Adrenal gland (tissue), 12 donors: ENCODE results near the gene SLC22A7. TPM values are rescaled to one million over a fixed set of nuclear protein-coding genes. Genes with fewer than 3 reads are reported as not detected.

Experiments
- DNase-seq, 7 donors: peaks; one replicate each; pipeline ENCODE4 v3.0.0-alpha.2; 2019 to 2020
- H3K27ac ChIP-seq, 5 donors: fragments of 200-600 bp; sonication (generic) in 4 of 5; 1 replicate in 3 of 5; 2 replicates in 2 of 5; pipeline versions ENCODE4 v1.5.1 to v1.8.0; 2016 to 2020; ENCODE audit warnings: mild to moderate bottlenecking in 1 of 5
- H3K27me3 ChIP-seq: fragments of 200-600 bp; 2 replicates; pipeline ENCODE4 v1.8.0; 2021
- H3K36me3 ChIP-seq, 2 donors: fragments of 200-600 bp; replicated peaks in 1 of 2; 1 replicate in 1 of 2; 2 replicates in 1 of 2; pipeline versions ENCODE4 v1.5.1 to v1.8.0; 2018 to 2022
- H3K4me1 ChIP-seq, 2 donors: fragments of 200-600 bp; replicated peaks in 1 of 2; 1 replicate in 1 of 2; 2 replicates in 1 of 2; pipeline versions ENCODE4 v1.5.1 to v1.8.0; 2018 to 2021
- H3K4me3 ChIP-seq, 4 donors: fragments of 200-600 bp; sonication (generic) in 3 of 4; one replicate each; pipeline ENCODE4 v1.5.1; 2016 to 2018
- H3K9me3 ChIP-seq, 3 donors: fragments of 200-600 bp; sonication (generic) in 1 of 3; replicated peaks in 1 of 3; 1 replicate in 2 of 3; 2 replicates in 1 of 3; pipeline versions ENCODE4 v1.5.1 to v1.8.0; 2016 to 2021
- POLR2A ChIP-seq, 2 donors: fragments of 450-650 bp; IDR thresholded peaks; one replicate each; pipeline ENCODE4 v1.6.1; 2017; ENCODE audit warnings: antibody characterized with exemption in 2 of 2, mild to moderate bottlenecking in 2 of 2, moderate library complexity in 1 of 2
- WGBS, 4 donors: extraction: QIAGEN DNeasy Blood & Tissue Kit in 2 of 4; methylation state at CpG; one replicate each; pipeline versions ENCODE4 v1.1.5 to v1.1.7; 2013 to 2017; 5-methylcytosine and 5-hydroxymethylcytosine counted together
- intact Hi-C, 2 donors: fragments of 100-400 bp; cut with DNase I; formaldehyde crosslinking; loops; one replicate each; pipeline versions ENCODE4 v1.14.1 to v1.15.0; 2022 to 2023
- polyA plus RNA-seq, 3 donors: library from polyadenylated mRNA; stranded (reverse); fragments of 200-250 nt in 2 of 3; fragments of 350-450 nt in 1 of 3; fragmentation: Illumina TruSeq in 1 of 3; extraction: RNeasy Lipid Tissue Mini Kit (QIAGEN cat#74804) in 1 of 3; gene quantifications; one replicate each; pipeline ENCODE4 v1.2.3, GENCODE V29; 2013 to 2014
- total RNA-seq, 9 donors: library from RNA; depleted of rRNA in 4 of 9; stranded (reverse); fragments of >200 nt in 4 of 9; fragments of 120-200 nt in 1 of 9; fragmentation: NEBNext Ultra II Directional in 1 of 9; extraction: Animal tissue kit (Norgen Biotek cat#: 25700) in 1 of 9; gene quantifications; one replicate each; pipeline versions ENCODE4 v1.1.0 to v1.2.4, GENCODE V29; 2013 to 2023
- TF ChIP-seq, protein P1 (sequence below), 6 experiments: fragments of 450-650 bp in 4 of 6; fragments of 200-600 bp in 2 of 6; sonication (generic) in 1 of 6; IDR thresholded peaks; 1 replicate in 5 of 6; 2 replicates in 1 of 6; pipeline versions ENCODE4 v1.5.1 to v1.8.0; 2016 to 2021; ENCODE audit warnings: antibody characterized with exemption in 6 of 6, mild to moderate bottlenecking in 2 of 6, moderate library complexity in 1 of 6
- donor health status: healthy with polysubstance abuse.
- donor health status: Bipolar disorder and iron deficiency.
- donor health status: DM: yes; HTN: yes; CAD: no.
- donor health status: DM: no; HTN: no; CAD: no.
- donor health status: DM: no; HTN: no; CAD: no.
- donor health status: DM: yes; HTN: yes; CAD: no.

Gene SLC22A7
- total and polyA plus RNA-seq, 12 donors = 0.14 TPM; not detected in 11

DNA sequence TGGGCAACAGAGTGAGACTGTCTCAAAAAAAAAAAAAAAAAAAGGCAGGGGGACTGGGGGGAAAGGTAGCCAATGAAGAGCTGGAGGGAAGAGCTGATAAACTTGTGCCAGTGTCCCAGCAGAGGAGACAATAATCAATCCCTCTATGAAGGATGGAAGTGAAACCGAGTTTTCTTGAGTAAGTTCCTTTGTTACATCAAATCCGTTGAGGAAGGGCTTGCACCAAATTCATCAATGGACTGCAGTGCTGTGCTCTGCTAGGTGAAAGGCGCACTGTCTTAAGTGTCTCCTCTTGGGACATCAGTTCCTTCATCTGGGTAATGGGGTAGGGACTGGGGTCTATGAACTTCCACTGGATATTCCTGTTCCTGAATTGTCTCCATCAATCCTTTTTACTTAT is 13.6 kb downstream of the SLC22A7 start:
- H3K4me3 ChIP-seq = no peak overlapping the region
- intact Hi-C loops = no loop called here
- H3K4me1 ChIP-seq = peaks cover 0 to 6% of the 10 kb centered on the region in 2 donors
- no peak for TF ChIP-seq POLR2A (IDR thresholded peaks at IDR 0.05)
- TF ChIP-seq, protein P1, sequence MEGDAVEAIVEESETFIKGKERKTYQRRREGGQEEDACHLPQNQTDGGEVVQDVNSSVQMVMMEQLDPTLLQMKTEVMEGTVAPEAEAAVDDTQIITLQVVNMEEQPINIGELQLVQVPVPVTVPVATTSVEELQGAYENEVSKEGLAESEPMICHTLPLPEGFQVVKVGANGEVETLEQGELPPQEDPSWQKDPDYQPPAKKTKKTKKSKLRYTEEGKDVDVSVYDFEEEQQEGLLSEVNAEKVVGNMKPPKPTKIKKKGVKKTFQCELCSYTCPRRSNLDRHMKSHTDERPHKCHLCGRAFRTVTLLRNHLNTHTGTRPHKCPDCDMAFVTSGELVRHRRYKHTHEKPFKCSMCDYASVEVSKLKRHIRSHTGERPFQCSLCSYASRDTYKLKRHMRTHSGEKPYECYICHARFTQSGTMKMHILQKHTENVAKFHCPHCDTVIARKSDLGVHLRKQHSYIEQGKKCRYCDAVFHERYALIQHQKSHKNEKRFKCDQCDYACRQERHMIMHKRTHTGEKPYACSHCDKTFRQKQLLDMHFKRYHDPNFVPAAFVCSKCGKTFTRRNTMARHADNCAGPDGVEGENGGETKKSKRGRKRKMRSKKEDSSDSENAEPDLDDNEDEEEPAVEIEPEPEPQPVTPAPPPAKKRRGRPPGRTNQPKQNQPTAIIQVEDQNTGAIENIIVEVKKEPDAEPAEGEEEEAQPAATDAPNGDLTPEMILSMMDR (IDR thresholded peaks at IDR 0.05) = no peak
- H3K9me3 ChIP-seq = no peaks in the 10 kb centered on the region
- no peaks in the 10 kb centered on the region for H3K36me3 ChIP-seq
- WGBS, 4 donors = 60 to 82% (median 72%) methylated on average over 3 of the region's 3 CpGs
- no peak for DNase-seq
- no peaks in the 10 kb centered on the region for H3K27me3 ChIP-seq
- H3K27ac ChIP-seq = no peak overlapping the region

DNA sequence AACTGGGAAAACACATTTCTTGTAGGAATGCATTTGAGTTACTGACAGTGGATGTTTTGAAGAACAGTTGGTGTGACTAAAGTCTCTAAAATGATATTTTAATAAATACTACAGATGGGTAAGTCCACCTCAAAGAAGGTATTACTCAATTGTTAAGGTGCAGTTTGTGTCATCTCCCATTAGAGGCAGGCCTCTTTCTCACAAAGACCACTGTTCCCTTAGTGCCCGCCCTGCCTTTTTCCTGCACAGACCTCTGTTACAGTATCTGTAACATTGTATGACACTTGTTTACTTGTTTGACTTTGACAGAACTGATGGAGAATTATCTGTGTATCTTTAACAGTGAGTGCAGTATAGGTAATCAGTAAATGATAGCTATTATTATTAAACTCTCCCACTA is 15.8 kb downstream of the SLC22A7 start:
- intact Hi-C loops = no loop called here
- Histone ChIP-seq H3K9me3 (no peaks in the 10 kb centered on the region), H3K27ac (no peak overlapping the region), H3K4me3 (no peak overlapping the region), H3K4me1 (no peaks in the 10 kb centered on the region), H3K36me3 (no peaks in the 10 kb centered on the region), H3K27me3 (no peaks in the 10 kb centered on the region)
- WGBS, 4 donors = 87 to 100% (median 89%) methylated on average over 1 of the region's 1 CpG
- no peak for DNase-seq
- TF ChIP-seq POLR2A (IDR thresholded peaks at IDR 0.05) = no peak
- TF ChIP-seq, protein P1 (IDR thresholded peaks at IDR 0.05) = no peak

DNA sequence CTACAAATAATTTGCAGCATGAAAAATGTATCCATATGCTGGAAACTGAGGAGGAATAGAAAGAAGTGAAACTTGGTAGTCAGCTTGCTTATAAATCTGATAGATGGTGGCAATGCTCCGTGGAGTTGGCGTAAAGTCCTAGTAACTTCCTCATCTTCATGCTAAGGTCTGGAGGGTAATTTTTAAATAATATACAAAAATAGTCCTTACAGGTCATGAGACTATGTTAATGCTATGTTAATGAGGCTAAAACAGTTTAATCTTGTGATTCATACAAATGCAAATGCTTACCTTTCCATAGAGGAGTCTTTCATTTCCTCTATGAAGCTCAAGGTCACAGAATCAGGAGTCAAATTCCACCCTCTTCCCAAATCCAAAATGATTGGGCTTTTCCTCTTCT is 20.0 kb downstream of the SLC22A7 start:
- Histone ChIP-seq H3K36me3 (no peaks in the 10 kb centered on the region), H3K27ac (no peak overlapping the region), H3K9me3 (no peaks in the 10 kb centered on the region), H3K27me3 (no peaks in the 10 kb centered on the region), H3K4me1 (no peaks in the 10 kb centered on the region), H3K4me3 (no peak overlapping the region)
- intact Hi-C loops = no loop called here
- 87 to 91% (median 89%) methylated on average over 2 of the region's 2 CpGs for WGBS, 4 donors
- DNase-seq = no peak
- TF ChIP-seq POLR2A (IDR thresholded peaks at IDR 0.05) = no peak

DNA sequence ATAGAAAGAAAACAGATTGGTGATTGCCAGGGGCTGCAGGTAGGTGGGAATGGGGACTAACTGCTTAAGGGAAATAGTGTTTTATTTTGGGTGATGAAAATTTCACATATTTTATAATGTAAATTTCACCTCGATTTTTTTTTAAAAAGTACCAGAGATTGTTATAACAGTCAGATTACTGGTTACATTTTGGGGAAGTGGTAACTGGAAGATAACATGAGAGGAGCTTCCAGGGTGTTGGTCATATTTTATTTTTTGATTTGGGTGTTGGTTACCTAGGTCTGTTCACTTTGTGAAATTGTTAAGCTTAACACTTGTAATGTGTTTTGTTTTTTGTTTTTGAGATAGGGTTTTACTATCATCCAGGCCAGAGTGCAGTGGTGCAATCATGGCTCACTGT is 27.8 kb downstream of the SLC22A7 start:
- 42 to 65% (median 55%) methylated on average over 1 of the region's 1 CpG for WGBS, 4 donors
- intact Hi-C loops = no loop called here
- no peaks in the 10 kb centered on the region for H3K36me3 ChIP-seq

DNA sequence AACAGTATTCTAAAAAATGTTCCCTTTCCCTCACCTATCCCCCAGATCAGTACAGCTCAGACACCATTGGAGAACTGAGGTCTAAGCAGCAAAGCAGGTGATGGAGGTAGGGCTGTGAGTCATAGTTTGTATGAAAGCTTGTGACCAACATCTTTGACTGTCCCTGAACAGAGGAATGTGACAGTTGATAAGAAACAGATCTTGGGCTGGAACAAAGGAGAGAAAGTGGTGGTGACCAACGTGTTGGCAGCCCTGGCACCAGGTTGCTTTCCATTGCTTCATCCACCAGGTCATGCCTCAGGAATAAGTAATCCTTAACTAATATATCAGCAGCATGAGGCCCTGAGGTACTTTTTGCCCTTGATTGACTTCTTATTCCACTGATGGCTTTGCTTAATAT is 30.5 kb downstream of the SLC22A7 start:
- TF ChIP-seq, protein P1 (IDR thresholded peaks at IDR 0.05) = no peak
- no peak for TF ChIP-seq POLR2A (IDR thresholded peaks at IDR 0.05)
- Histone ChIP-seq H3K27me3 (no peaks in the 10 kb centered on the region), H3K36me3 (no peaks in the 10 kb centered on the region), H3K9me3 (no peaks in the 10 kb centered on the region), H3K4me1 (no peaks in the 10 kb centered on the region), H3K4me3 (no peak overlapping the region), H3K27ac (peak overlapping the region in 1 of 5 donors; percentile 20)
- intact Hi-C loops = no loop called here
- 42 to 64% (median 45%) methylated on average over 1 of the region's 1 CpG for WGBS, 4 donors
- peak in 5 of 7 donors; percentile 25 to 43 (median 41) for DNase-seq

More for the DNA sequence above, 27.8 kb downstream of the SLC22A7 start:
- H3K27me3 ChIP-seq = no peaks in the 10 kb centered on the region
- no peak overlapping the region for H3K27ac ChIP-seq
- no peaks in the 10 kb centered on the region for H3K9me3 ChIP-seq
- TF ChIP-seq, protein P1 (IDR thresholded peaks at IDR 0.05) = no peak
- TF ChIP-seq POLR2A (IDR thresholded peaks at IDR 0.05) = no peak
- no peak for DNase-seq
- H3K4me1 ChIP-seq = no peaks in the 10 kb centered on the region
- H3K4me3 ChIP-seq = no peak overlapping the region
